NCI-H187 (cell line): ENCODE data around the gene BIRC7.

Source experiments
- DNase-seq, 2 experiments: peaks; one replicate each; lab custom pipeline; 2025; lab: John Stamatoyannopoulos, UW

Gene BIRC7

GRCh38 chr20:63208346-63208909 is 27.3 kb upstream of the BIRC7 start:
- DNase-seq = no peak

DNA sequence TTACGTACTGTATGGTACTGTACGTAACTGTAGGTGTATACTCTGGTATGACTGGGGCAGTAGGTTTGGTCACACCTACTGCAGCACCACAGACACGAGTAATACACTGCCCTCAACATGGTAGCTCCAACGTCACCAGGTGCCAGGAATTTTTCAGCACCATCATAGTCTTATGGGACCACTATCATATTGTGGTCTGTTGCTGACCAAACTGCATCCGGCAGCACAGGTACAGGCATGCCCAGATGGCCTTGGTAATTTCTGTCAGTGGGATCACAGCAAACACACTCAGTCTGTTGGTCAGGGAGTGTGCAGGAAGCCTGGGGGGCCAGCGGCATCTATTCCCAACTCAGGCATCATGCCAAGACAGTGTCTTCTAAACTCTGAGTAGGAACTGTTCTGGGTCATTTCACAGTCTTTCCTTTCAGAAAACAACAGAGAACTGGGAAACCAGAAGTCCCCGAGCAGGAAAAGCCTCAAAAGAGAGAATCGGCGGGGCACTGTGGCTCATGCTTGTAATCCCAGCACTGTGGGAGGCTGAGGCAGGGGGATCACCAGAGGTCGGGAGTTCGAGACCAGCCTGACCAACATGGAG is 25.6 kb upstream of the BIRC7 start:
- no peak for DNase-seq

DNA sequence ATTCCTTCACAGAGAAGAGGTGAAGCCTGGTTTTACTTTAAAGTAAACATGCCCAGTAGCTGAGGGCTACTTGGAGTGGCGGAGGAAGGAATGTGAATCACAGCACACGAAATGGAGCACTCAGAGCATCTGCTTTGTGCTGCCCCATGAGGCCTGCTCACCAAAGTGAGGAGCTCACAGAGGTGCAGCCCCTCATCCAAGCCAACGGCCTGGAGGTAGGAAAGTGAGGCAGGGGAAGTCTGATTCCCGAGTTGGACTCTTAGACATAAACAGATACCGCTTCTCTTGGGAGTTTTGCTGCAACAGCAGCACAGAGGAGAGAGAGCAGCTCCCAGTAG is 23.3 kb upstream of the BIRC7 start:
- DNase-seq = no peak

- no peak for DNase-seq
Measured at GRCh38 chr20:63212792-63213191, 22.9 kb upstream of the BIRC7 start.

DNA sequence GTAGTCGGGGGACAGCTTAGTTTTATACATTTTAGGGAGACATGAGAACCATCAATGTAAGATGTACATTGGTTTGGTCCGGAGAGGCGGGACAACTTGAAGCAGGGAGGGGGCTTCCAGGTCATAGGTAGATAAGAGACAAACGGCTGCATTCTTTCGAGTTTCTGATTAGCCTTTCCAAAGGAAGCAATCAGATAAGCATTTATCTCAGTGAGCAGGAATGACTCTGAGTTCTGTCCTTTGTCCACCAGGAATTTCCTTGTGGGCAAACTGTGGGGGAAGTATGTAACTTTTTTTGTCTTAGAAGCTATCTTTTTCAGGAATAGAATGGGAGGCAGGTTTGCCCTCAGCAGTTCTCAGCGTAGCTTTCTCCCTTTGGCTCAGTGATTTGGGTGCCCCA is 21.2 kb upstream of the BIRC7 start:
- no peak for DNase-seq

DNA sequence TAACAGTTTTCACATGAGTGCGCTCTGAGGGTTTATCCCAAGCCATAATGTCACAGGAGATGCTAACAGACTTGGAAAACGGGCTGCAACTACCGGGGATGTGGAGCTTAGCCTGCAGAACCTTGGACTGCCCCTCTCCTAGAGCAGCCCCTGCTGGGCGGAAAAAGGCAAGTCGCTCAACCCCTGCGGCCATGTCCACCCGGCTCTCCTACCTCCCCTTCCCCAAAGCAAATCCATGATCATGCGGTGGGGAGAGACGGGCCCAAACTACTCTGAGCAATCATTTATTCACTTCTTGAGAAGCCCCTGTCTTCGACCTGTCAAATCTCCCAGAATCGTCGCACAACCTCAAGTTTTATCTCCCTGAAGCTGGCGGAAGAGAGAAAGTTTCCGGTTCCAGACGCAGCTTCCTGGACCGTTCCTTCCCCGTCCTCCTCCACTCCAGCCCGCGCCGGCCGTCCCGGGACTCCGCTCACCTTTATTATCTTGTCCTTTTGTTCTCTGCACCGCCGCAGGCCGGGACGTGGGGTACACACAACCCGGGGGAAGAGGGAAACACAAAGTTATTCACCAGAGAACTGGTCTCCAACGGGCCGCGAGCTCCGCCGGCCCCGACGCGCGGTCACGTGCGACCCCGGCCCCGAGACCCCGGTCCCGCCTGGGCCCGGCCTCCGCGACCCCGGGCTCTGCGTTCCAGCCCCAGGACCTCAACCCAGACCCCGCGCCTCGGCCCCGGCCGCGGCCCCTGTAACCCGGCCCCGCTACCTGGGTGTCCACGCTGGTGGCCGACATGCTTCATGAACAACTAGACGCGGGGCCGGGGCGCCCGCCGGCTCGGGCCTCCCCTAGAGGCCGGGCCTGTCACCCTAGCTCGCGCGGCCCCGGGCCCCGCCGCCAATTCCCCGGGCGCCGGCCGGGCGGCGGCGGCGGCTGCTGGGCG is 20.3 kb upstream of the BIRC7 start:
- DNase-seq = no peak

DNA sequence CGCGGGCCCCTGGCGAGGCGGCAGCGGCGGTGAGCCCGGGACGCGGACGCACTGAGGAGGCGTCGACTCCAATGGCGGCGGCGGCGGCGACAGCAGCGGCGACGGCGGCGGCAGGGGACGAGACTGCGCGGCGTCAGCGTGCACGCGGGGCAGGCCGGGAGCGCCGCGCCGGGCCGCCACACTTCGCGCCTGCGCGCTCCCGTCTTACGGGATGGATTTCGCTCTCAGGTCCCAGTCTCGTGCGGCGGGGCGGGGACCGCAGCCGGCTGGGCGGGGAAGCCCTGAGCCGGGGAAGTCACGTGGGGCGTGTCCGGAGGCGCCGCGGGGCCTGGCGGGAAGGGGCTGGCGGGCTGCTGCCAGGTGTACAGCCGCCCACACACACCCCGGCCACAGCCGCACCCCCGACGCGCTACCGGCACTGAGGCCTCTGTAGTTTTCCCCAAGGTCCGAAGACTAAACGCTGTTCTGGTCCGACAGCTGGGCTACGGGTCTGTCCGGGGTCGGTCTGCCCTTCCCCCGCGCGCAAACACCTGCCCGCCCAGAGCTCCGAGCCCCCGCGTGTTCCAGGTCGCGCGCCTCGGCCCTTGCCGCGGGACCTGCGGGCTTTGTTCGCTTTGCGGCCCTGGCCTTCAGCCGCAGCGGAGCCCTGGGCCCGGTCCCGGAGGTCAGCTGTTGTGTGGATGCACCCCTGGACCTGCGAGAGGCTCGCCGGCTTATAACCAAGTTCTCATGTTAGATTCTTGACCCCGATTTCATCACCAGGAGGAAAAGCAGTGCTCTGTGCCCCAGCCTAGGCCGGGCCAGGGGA is 19.5 kb upstream of the BIRC7 start, which contains the start of gene YTHDF1:
YTHDF1 (minus strand) TSS at position 91 of the 808 bp plus-strand sequence. CDS start 239 bp downstream, outside the sequence.
- DNase-seq = peak; percentile 91 to 97

DNA sequence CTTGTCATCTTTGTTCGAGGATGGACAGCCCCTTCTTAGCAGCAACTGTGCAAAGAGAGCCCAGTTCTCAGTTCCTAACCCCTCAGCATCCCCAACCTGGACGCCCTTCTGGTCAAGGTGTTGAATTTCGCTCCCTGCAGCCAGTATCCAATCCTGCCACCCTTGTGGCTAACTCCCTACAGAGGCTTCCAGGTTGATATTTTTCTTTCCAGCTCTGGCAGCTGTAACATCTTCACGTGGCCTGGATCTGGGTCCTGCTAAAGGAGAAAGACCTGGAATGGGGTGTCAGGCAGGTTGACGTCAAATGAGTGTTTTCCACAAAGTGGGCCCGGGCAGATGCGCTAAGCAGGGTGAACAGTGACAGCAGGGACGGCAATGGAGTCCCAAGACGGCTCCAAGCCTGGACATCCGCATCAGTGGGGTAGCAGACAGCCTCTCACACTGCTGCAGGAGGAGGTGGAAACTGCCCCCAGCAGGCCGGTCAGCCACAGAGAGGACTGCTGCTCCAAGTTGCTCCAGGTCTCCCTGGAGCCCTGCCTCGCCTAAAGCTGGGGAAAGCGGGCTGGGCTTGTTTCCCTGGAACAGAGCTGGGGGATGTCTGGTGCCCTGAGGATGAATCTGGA is 18.7 kb upstream of the BIRC7 start:
- no peak for DNase-seq

DNA sequence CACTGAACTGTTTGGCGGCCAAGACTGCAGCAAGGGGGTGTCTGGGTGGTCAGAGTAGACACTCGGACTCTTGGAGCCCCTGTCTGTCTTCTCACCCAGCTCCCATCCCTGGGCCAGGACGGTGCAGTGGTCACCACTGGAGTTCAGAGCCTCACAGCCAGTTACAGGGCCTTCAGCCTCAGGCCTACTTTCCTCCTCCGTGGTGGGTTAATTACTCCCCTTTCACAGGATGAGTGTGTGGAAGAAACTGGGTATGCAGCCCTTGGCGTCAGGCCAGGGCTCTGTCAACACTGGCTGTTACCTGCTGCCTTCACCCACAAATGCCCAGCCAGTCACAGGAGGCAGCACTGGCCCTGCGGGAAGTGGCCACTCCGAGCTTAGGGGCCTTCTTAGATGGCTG is 18.0 kb upstream of the BIRC7 start:
- no peak for DNase-seq

DNA sequence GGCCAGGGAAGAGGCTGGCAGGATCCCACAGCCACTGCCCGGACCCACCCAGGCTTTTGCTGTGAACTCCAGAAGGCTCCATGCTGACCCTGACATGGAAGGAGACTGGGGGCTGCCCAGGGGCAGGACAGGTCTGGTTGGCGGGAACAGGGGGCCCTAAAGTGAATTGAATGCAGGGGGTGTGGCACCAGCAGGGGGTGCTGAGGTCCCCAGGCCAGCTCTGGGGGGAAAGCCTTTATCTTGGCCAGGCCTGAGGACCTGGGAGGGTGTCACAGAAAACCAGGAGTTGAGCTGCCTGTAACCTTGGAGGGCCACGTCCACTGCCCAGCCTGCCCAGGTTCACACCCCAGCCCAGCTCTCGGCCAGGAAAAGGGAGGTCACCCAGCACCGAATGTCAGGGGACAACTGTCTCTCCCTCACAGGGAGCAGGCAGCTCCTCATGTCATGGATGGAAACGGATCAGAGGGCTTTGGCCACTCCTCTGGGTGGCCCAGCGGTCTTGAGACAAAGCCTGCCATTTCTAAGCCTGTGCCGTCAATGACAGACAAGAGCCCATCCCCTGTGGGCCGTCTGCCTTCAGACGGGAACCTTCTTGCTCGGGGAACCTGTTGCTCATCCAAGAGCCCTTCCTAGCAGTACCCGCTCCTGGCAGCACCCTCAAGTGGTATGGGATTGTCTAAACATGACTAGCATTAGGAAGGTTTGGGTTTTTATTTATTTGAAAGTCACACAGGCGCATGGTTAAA is 16.8 kb upstream of the BIRC7 start:
- no peak for DNase-seq

DNA sequence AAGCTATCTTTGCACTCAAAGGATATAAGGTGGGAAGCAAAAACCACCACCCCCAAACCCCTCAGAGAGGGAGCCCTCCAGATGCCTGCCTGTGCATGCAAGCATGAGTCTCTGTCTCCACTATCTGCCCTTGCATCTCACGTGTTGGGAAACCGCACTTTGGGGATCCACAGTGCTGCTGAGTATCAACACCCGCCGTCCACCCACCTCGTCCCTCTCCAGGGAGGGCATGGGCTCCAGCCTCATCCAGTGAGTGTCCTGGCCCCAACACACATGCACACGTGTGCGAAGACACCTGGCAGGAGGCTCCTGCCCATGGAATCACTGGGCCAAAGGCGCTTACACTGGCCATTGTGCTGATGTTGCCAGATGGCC is 16.3 kb upstream of the BIRC7 start:
- DNase-seq = no peak

DNA sequence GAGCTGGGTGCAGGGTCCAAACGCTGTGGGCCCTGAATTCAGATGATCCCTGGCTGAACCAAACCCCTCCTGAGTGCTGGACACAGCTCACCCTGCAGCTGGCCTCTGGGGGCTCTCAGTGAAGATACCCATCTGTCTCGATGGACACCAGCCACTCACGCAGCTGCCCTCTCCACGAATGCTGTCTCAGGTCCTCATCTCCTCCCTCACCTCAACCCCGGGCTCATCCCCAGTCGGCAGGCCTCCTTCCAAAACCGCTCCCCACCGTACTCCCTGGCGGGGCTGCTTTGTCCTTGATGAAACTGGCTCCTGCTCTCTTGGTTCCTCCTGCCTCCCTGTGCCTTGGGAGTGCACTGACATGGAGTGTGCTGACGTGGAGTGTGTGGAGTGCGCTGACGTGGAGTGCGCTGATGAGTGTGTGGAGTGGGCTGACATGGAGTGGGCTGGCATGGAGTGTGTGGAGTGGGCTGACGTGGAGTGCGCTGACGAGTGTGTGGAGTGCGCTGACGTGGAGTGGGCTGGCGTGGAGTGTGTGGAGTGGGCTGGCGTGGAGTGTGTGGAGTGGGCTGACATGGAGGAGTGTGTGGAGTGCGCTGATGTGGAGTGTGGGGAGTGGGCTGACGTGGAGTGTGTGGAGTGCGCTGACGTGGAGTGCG is 15.7 kb upstream of the BIRC7 start:
- no peak for DNase-seq

GRCh38 chr20:63220696-63221399 is 14.9 kb upstream of the BIRC7 start:
- DNase-seq = peak in 1 of 2 experiments; percentile 37

- peak; percentile 36 to 37 for DNase-seq
Measured at GRCh38 chr20:63221400-63222053, 14.2 kb upstream of the BIRC7 start.

GRCh38 chr20:63222541-63222940 is 13.2 kb upstream of the BIRC7 start:
- DNase-seq = no peak

- DNase-seq = no peak
Measured at GRCh38 chr20:63223121-63223825, 12.4 kb upstream of the BIRC7 start.

DNA sequence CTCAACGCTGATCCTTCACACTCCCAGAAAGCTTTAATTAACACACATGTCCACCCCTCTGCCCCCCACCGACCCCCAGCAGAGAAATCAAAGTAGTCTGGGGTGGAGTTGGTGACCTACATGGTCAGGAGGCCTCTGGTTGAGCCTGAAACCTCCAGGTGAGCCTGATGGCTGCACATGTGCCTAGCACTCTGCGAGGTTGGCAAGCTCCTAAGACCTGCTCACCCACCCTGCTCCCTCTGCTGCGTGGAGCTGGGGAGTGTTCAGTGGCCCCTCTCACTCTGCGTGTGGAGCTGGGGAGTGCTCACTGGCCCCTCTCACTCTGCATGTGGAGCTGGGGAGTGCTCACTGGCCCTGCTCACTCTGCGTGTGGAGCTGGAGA is 11.9 kb upstream of the BIRC7 start:
- DNase-seq = no peak

DNA sequence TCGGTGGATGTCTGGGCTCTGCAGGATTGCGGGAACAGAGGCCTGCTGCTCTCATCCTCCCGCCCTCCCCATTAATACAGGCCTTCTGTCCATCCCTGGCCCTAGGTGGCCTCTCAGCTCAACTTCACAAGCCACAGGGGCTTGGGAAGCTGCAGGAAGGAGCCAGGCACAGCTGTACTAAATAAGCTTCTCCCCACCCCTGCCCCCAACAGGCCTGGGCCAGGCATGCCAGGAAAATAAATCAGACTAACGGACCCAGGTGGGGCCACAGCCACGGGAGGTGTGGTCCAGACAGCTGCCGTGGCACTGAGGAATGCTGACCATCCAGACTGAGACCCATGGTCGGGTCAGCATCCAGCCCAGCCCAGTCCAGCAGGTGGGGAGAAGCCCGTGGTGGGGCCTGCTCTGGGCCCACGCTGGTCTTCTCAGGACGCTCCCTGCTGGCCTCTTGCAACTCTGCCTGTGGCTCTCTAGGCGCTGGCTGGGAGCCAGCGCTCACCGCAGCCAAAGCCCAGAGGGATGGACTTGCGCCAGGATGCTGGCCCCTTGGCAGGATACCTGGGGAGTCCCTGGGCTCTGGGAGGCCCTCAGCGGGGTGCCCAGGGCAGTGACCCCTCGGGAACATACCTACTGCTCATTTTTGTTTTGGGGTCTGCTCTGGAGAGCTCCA is 11.2 kb upstream of the BIRC7 start:
- DNase-seq = no peak
